NCI-H1092 treated with DMSO at 0.1 percent for 48 hours (cell line): Measurements from ENCODE around the gene PODXL2.

Experiments used
- DNase-seq: peaks from one replicate; lab custom pipeline; 2025; lab: John Stamatoyannopoulos, UW

PODXL2 gene

GRCh38 chr3:127655641-127656040, 26.7 kb downstream of the PODXL2 start:
- DNase-seq: no peak

- no peak for DNase-seq
Measured at GRCh38 chr3:127656906-127657305, 27.9 kb downstream of the PODXL2 start.

DNA sequence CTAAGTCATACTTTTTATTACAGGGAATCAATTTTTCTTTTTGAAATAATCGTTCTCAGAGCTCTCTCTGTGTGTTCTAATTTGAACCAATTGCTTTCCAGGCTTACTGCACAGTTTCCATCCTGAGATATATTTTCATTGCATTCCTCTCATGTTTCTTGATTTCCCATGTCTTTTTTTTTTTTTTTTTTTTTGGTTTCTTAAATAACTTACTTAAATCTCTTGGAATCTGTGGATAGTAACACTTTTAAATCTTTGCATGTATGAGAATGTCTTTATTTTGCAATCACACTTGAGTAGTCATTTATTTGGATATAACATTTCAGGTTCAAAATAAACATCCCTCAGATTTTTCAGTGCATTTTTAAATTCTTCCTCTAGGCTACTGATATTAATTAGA, 29.2 kb downstream of the PODXL2 start:
- DNase-seq: no peak

GRCh38 chr3:127660621-127661251, 31.8 kb downstream of the PODXL2 start:
- DNase-seq: no peak

- DNase-seq: no peak
Measured at GRCh38 chr3:127661600-127661999, 32.6 kb downstream of the PODXL2 start.

- no peak for DNase-seq
Measured at GRCh38 chr3:127662001-127662469, 33.0 kb downstream of the PODXL2 start.

- no peak for DNase-seq
Measured at GRCh38 chr3:127663151-127663550, 34.2 kb downstream of the PODXL2 start.

- no peak for DNase-seq
Measured at GRCh38 chr3:127665165-127665564, 36.2 kb downstream of the PODXL2 start.

- no peak for DNase-seq
Measured at GRCh38 chr3:127665586-127665985, 36.6 kb downstream of the PODXL2 start.

GRCh38 chr3:127666676-127667075, 37.7 kb downstream of the PODXL2 start:
- DNase-seq: no peak

- DNase-seq: peak; percentile 51
Measured at GRCh38 chr3:127667119-127667681, 38.2 kb downstream of the PODXL2 start.

DNA sequence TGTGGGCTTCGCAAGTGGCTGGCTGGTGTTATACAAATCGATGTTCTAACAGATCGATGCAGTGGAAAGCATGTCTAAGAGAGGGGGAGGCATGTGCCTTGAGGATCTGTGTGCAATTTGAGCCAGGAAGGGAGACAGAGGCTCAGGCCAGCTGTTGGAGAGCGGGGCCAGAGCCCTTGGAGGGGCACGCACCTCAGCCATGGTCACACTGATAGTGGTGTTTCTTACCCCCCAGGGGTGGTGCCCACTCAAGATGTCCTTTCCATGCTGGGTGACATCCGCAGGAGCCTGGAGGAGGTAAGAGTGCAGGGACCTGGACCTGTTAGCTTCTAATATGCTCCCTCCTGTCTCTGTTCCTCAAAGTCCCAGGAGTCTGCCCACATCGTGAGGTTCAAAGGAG, 39.9 kb downstream of the PODXL2 start:
- DNase-seq: no peak

- DNase-seq: no peak
Measured at GRCh38 chr3:127669541-127670228, 40.7 kb downstream of the PODXL2 start.

- no peak for DNase-seq
Measured at GRCh38 chr3:127670229-127670559, 41.2 kb downstream of the PODXL2 start.

GRCh38 chr3:127670761-127671522, 42.0 kb downstream of the PODXL2 start:
- DNase-seq: no peak

DNA sequence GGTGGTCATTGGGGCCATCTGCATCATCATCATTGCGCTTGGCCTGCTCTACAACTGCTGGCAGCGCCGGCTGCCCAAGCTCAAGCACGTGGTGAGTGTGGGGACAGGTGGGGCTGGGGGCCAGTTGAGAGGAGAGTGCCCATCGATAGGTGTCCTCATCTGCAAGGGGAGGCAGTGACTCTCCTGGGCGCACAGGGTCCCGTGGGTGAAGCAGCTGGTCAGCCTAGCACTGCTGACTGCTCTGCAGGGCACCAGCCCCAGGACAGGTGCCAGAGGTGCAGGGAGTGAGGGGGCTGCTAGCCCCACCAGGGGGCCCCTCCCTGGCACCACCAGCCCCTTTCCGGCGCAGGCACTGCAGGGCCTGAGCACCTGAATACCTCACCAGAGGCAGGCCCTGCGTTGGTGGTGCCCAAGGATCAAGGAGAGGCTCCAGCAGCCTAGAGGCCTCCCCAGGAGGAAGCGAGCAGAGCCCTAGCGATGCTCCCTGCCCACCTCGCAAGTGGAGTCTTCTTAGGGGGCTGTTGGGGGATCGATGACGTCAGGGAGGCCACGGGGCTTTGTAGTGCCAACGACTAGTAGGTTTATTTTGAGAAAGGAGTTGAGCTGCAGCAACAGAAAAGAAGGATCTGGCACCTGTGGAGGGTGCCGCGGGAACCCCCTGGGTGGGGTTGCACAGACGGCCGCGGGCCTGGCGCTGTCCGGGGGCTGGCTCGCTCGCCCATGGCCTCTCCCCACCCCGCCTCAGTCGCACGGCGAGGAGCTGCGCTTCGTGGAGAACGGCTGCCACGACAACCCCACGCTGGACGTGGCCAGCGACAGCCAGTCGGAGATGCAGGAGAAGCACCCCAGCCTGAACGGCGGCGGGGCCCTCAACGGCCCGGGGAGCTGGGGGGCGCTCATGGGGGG, 42.8 kb downstream of the PODXL2 start:
- DNase-seq: no peak

- peak; percentile 52 for DNase-seq
Measured at GRCh38 chr3:127672429-127673190, 43.6 kb downstream of the PODXL2 start, which contains the start of gene ABTB1. ABTB1 (plus strand) TSS chr3:127672952; CDS start chr3:127673026, 74 bp downstream.

- DNase-seq: no peak
Measured at GRCh38 chr3:127673191-127674100, 44.5 kb downstream of the PODXL2 start.

DNA sequence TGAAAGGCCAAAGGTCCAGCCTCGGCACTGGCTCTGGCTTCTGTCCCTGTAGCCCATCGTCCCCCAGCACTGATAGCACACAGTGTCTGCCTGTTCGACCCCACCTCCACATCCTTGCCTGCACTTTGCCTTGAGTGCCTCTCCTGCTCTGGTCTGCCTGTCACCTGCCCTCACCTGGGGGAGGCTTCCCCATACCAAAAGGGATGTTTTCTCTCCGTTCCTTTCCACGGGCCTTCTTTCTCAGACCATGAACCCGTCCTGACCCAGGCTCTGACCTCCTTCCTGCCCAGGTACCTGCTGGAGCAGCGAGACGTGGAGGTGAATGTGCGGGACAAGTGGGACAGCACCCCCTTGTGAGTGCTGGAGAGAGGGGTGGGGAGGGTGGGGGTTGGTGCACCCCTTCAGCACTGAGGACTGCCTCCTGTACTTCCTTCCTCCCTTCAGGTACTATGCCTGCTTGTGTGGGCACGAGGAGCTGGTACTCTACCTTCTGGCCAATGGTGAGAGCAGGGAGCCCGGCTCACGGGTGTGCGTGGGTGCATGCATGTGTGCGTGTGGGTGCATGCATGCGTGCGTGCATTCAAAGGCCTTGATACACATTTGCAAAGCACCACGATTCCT, 45.2 kb downstream of the PODXL2 start:
- no peak for DNase-seq
